COLO668 (cell line): ENCODE data around the gene TRPT1.

Experiments
- DNase-seq: peaks from one replicate; lab custom pipeline; 2025; ENCODE audit not compliant: unreplicated experiment; lab: John Stamatoyannopoulos, UW

The TRPT1 gene

DNA sequence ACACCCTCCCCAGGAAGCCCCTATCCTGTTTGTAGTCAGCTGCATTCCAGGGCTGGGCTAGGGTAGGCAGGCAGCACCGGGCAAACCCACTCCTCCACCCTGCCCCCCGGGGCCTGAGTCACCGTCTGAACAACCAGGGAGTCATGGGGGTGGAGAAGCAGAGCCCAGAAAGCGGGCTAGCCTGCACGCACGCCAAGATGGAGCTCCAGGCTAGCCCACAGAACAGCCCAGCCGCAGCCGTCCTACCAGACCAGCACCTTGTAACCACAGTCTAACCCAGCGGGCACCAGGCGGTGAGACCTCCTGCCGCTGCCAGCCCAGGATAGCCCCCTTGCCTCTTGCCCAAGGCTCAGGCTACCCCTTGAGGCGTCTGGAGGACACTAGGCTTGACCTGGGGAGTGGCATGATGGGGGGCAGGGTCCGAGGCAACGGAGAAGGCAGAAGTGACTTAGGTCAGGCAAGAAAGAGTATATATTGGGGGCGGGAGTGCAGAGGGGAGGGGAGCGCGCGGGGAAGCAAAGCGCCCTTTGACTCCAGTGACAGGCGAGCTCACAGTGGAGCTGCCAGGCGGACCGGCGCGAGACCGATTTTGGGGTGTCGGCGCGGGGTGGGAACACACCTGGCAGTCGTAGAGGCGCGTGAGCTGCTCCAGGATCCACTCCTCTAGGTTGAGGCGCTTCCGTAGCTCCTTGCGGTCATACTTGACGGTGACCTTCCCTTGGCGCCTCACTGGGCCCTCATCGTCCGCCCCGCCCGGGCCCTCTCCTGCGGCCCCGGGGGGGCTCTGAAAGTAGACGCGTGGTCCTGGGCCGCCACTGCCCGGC, 20.0 kb upstream of the TRPT1 start:
- DNase-seq = peak; percentile 85

DNA sequence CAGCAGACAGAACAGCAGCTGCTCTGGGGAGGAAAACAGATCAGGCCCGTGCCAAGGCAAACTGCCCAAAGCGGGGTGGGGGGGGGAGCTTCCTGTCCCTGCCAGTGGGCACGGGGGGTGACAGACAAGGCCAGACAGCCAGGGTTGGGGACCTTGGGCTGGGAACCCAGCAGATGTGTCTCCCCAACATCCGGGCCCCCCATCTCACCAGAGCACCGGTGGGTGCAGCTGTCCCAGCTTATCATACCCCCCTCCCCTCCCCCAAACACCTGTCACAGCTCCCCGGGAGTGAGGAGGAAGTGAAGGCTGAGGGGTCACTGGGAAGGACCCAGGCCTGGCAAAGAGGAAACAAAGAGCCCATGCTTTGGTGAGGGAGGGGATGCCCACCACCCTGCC, 19.4 kb upstream of the TRPT1 start:
- DNase-seq = peak; percentile 84

DNA sequence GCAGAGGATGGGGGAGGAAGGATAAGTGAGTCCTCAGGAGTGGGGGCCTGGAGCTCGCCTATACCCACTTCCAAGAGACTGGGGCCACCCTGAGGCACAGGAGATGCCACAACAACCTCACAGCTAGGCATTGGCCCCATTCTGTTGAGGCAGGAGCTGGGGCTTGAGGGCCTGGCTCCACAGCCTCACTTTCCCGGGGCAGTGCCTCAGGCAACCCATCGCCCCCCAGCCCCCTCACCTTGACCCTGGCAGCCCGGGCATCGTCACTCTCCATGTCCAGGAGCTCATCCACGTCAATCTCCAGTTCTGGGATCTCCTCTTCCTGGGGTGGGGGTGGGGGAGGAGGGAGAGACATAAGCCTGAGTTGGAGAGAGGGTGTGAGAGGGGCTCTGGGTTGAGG, 19.0 kb upstream of the TRPT1 start:
- DNase-seq = no peak

DNA sequence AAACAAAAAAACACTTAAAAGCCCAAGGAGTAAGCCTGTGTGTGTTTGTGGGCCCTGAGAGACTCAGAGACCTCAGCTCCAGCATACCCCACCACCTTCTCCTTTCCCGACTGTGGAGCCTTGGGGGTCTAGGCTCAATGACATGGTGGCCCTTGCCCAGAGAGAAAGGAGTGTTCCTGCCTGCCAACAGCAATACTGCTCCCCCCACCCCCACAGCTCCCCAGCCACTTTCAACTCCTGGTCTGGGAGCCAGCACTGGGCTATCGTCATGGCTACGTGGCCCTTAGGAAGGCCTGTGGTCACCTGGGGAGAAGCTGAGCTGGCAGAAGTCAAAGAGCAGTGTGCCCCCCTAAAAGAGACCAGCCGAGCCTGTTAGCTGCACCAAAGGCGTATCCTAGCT, 18.1 kb upstream of the TRPT1 start:
- DNase-seq = no peak

DNA sequence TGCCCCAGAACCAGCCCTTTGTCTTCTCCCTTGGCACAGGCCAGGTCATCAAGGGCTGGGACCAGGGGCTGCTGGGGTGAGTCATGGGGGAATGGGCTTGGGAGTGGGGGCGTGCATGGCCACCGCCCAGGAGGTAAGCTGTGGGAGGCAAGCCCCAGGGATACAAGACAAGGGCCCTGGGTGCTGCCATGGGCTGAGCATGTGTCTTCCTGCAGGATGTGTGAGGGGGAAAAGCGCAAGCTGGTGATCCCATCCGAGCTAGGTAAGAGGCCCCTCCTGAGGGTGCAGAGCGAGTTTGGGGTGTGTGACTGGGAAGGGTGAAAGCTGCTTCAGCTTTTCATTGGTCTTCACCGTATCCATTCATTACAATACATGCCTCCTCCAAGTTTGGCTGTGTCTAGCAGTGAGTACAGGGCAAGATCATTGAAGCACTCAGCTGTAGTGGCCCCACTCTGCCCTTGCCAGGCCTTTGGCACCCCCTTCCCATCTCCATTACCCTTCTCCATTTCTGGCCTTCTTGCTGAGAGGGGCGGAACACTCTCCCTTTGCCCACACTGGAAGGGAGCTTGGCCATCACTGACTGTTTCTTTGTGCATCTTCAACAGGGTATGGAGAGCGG, 17.4 kb upstream of the TRPT1 start:
- DNase-seq = no peak

DNA sequence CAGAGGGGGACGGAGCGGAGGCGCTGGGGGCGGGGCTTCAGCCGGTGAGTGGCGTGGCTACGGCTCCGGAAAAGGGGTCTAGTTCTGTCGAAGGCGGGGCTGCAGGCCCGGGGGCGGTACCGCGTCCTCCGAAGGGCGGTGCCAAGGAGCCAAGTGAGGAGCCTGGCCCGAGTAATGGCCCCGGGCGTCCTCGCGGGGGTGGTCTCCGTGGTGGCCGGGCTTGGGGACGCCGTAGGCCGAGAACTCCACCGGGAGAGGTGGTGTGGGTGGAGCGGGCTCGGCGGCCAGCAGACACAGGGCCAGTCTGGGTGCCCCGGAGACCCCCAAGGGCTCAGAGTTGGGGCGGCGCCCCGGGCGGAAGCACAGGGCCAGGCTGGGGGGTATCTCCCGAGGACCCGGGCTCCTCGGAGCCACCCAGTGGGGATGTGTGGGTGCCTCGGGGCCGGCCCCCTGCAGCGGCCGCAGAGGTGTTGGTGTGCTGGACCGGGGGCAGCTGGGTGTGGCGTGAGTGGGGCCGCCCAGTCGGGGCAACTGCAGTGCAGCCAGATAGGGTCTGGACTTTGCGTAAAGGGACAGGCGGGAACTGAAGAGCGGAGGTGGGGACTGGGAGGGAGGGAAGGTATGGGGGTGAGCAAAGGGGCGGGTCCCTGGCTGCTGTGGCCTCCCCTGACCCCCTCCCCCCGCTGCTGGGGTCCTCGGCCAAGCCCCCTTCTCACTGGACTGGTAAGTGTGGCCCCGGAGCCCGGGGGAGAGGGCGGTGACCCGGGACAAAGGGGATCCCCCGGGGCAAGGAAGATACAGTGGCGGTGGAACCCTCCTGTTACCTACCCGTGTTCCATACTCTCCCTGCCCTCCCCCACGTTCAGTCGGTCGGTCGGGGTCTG, 15.7 kb upstream of the TRPT1 start:
- DNase-seq = peak; percentile 56

DNA sequence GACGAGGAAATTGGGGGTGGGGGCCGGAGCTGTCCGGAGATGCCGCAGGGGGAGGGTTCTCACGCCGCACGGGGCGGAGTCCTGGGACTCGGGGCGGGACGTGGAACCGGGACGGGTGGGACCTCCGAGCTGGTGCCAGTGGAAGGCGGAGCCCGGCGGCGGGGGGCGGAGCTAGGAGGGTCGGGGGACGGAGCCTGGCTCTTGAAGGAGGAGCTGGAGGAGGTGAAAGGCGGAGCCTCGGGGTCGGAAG, 15.2 kb upstream of the TRPT1 start:
- DNase-seq = peak; percentile 99

DNA sequence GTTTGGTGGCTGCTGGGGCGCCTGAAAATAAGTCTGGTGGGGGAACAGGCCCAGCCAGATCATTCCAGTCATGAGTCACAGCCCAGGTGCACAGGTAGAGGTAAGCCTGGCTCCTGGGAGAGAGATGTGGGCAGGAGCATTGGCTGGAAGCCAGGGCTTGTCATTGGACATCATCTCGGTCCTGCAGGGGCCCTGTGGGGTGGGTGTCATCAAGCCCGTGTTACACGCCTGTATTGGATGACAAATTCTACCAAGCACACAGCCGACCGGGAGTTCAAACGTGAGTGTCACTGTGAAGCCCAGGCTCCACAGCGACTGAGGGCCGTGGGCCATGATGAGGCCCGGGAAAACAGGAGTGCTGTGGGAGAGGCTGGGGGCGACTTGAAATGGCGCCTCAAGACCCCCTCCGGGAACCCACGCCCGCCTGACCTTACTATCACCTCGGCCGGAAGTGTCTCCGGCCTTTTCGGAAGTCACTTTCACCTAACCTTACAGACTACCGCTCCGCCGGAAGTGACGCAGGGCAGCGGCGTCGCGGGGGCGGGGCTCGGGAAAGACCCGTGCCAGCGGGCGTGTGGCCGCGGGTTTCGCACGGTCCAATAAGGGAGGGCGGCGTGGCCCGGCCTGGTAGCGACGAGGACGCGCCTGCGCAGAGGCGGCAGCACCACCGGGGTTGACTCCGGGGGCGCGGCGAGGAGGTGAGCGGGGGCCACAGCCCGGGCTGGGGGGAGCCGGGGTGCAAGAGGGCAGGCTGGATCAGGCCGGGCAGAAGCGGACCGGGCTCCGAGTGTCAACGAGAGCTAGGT, 14.7 kb upstream of the TRPT1 start, which contains the start of gene FKBP2:
Gene FKBP2, plus strand, starts transcription at position 661 of the 806 bp plus-strand sequence. CDS start 1,293 bp downstream, outside the sequence.
- DNase-seq = peak; percentile 99

DNA sequence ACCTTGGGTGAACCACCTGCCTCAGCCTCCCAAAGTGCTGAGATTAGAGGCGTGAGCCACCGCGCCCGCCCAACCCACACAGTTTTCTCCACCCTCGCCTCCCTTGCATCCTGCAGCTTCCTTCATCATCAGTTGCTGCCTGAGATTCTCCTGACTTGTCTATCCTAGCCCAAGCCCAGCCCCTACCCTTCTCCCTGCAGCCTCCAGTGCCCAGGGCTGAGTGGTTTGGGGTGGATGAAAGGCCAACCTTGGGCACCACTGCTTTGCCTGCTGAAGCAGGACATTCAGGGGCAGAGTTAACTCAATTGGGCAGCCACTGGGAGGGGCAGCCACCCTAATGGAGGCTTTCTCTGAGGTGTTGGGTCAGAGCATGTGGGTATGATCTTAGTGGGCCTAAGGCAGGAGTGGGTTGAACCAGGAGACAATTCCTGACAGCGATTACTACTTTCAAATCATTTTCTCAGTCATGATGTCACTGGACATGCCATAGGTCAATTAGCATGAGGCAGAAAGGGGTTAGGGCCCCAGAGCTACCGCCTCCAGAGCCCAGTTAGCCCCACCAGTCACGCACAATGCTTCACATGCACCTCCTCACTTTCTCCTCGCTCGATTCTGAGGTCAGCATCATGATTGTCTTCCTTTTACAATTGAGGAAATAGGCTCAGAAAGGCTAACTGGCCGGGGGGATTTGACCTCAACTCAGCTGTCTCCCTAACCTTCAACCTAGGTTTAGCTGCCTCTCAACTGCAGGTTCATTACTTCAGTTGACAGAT, 13.9 kb upstream of the TRPT1 start:
- peak; percentile 80 for DNase-seq

DNA sequence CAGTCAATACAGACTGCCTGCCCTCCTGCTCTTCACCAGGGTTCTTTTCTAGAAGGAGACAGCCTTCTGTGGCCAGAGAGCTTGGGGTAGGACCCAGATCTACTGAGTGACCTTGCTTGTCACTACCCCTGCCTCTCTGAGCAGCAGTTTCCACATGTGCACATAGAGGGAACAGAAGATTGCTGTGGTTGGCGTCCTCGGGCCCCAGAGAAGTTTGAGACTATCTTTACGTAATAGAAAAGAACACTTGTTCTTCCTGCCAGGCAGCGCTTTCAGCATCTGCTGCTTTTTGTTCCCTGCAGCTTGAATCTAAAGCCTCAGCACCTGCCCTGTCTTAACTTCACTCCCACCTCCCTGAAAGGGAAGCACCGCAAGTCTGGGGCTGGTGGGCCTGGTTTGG, 13.0 kb upstream of the TRPT1 start:
- no peak for DNase-seq

DNA sequence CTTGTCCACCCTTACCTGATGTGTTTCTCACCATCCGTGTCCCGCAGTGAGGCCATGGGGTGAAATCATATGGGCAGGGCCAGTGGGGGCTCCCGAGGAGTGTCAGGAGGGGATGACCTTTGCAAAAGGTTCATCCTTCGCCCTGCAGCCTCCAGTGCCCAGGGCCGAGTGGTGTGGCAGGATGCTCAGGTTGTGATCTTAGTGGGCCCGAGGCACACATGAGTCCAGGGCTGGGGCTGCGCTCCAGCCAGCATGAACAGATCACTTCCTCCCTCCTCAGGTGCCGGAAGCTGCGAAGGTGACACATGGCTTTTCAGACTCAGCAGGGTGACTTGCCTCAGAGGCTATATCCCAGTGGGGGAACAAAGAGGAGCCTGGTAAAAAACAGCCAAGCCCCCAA, 12.1 kb upstream of the TRPT1 start:
- peak; percentile 66 for DNase-seq

DNA sequence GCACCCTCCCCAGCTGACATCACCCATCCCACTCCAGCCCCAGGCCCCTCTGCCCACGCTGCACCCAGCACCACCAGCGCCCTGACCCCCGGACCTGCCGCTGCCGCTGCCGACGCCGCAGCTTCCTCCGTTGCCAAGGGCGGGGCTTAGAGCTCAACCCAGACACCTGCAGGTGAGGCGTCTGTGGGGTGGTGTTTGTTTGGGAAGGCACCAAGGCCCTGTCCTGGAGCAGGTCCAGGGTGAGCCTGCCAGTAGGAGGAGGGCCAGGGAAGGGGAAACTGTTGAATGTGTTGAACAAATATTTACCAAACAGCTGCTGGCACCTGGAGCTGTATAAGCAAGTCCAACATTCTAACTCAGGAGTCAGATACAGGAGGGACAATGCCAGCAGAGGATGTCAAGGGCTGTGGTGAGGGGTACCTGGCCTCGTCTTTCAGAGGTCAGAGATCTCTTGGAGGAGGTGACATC, 11.5 kb upstream of the TRPT1 start:
- peak; percentile 96 for DNase-seq

DNA sequence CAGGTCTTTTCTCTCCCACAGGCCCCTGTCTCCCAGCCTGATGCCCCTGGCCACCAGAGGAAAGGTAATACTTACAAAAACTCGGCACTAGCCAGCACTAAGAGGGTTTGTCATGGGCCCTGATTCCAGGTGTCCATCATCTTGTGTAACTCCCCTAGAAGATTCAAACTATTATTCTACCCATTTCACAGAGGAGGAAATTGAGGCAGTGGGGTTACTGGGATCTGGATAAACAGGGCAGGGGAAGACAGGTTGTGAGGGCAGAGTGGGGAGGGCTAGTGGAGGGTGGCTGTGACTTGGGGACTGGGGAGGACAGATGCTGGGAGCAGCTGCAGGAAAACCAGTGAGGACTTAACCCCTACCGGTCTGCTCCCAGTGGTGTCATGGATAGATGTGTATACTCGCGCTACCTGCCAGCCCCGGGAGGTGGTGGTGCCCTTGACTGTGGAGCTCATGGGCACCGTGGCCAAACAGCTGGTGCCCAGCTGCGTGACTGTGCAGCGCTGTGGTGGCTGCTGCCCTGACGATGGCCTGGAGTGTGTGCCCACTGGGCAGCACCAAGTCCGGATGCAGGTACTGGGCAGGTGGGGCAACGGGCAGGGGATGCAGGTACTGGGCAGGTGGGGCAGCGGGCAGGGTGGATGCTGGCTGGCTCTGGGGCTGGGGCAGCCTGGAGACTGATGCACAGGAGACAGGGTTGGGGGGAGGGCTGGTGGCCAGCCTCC, 9.6 kb upstream of the TRPT1 start:
- DNase-seq = peak; percentile 67

DNA sequence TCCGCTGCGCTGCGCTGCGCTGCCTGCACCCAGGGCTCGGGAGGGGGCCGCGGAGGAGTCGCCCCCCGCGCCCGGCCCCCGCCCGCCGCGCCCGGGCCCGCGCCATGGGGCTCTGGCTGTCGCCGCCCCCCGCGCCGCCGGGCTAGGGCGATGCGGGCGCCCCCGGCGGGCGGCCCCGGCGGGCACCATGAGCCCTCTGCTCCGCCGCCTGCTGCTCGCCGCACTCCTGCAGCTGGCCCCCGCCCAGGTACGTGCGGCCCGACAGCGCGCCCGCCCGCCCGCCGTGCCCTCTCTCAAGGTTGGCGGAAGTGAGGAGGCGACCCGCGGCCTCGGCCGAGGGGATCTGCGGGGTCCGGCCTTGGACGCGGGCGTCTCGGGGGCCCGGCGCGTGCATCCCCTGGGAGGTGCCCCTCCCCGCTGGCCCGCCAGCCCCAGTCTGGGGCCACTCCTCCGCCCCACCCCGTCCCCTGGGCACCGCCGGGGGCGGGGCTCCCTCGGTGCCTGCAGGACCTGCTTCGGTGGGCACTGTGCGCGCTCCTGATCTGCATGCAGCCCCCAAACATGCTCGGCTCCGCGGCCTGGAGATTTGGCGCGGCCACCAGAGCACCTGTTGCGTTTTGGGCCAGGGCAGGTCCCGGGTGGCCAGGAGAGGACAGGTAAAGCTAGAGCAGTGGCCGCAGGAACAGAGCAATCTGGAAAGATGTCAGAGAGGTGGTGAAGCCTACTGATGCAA, 8.8 kb upstream of the TRPT1 start:
- DNase-seq = peak; percentile 84

DNA sequence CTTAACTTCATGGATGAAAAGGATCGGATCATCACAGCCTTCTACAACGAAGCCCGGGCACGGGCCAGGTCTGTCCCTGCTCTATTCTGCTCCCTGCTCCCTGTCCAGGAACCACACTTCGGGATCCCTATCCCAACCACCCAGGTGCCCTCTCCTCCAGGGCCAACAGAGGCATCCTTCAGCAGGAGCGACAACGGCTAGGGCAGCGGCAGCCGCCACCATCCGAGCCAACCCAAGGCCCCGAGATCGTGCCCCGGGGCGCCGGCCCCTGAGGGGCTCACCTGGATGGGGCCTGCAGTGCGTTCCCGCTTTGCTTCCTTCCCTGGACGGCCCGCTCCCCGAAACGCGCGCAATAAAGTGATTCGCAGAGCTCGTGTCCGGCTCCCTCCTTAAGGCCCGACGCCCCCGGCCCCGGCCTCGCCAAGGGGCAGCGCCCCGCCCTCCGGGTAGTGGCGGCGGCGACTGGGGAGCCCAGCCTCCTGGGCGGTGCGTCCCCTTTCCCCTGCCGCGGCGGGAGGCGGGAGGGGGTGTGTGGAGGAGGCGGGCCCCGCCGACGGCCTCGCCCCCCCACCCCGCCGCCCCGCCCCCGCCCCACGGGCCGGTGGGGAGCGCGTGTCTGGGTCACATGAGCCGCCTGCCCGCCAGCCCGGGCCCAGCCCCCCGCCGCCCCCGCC, 8.1 kb upstream of the TRPT1 start, which contains the start of gene VEGFB:
Gene VEGFB, plus strand, starts transcription at position 672 of the 674 bp plus-strand sequence. CDS start 250 bp downstream, outside the sequence.
- DNase-seq = peak; percentile 77

DNA sequence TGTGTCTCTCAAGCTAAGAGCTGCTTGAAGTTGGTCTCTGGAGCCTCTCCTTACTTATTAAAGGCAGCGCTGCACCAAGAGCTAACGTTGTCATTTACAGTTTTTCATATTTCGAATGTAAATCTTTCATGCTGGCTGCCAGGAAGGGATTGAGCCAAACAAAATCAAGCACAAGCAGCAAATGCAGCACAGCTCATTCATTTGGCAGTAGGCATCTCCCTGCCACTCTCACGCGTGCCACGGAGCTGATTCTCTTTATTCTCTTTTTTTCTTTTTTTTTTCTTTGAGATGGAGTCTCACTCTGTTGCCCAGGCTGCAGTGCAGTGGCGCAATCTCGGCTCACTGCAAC, 7.0 kb upstream of the TRPT1 start:
- no peak for DNase-seq

DNA sequence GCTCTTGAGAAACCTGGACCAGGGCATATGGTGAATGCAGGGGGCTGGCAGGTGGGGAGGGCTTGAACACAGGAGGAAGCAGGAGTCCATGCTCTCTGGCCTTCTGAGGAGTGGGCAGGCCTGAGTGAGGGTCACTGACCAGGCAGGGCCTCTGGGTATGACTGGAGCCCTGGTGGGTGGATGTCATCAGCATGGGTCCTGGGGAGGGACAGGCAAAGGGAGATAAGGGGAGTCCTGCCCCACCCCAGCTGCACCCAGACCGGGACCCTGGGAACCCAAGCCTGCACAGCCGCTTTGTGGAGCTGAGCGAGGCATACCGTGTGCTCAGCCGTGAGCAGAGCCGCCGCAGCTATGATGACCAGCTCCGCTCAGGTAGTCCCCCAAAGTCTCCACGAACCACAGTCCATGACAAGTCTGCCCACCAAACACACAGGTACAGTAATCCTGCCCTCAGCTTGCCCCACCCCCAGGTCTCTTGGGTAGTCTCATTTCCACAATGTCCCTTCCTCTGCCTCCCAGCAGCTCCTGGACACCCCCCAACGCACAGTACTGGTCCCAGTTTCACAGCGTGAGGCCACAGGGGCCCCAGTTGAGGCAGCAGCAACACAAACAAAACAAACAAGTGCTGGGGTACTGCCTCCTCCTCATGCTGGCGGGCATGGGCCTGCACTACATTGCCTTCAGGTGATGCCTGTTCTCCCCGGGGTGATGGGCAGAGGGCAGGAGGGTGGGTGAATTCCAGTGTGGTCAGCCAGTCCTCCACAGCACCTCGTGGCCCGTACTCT, 6.4 kb upstream of the TRPT1 start:
- no peak for DNase-seq
